Testis (tissue), 2 donors: Measurements from ENCODE around the gene KLHL33.

Experiments used
- POLR2A ChIP-seq: fragments of 450-650 bp; IDR thresholded peaks from one replicate; pipeline ENCODE4 v1.6.1; 2017; ENCODE audit warnings: antibody characterized with exemption, mild to moderate bottlenecking, moderate library complexity
- TF ChIP-seq, protein P1 (sequence below), 3 experiments: fragments of 450-650 bp in 2 of 3; fragments of 200-600 bp in 1 of 3; sonication (generic) in 1 of 3; IDR thresholded peaks; one replicate each; pipeline ENCODE4 v1.5.1; 2016 to 2019; ENCODE audit warnings: antibody characterized with exemption in 3 of 3, mild to moderate bottlenecking in 2 of 3, moderate library complexity in 1 of 3

DNA sequence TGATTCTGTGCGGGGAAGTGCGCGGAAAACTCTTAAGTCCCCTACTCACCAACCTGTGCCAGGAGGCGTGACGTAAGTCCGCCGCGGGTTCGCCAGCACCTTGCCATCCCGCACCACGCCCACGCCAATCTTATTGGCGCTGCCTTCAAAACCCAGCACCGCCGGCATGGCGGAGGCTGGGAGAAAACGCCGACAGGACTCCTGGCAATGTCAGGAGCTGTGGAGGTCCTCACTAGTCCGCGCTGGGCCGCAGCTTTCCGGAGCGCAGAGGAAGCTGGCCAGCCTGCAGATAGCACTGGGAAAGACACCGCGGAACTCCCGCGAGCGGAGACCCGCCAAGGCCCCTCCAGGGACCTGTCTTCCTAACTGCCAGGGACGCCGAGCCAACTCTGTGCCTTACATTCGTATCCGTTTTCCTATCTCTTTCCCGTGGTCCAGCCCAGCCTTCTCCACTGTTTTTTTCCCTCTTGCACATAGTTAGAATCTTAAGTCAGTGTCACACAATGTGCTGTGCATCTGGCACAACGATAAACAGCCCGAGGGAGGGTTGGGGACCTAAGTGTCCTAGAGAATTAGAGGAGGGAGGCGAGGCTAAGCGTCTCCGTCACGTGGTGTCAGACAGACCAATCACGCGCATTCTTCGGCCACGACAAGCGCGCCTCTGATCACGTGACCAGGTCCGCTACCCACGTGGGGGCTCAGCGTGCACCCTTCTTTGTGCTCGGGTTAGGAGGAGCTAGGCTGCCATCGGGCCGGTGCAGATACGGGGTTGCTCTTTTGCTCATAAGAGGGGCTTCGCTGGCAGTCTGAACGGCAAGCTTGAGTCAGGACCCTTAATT lies 18.8 kb upstream of the KLHL33 start, which contains the start of the genes APEX1 and OSGEP:
- TF ChIP-seq, protein P1, sequence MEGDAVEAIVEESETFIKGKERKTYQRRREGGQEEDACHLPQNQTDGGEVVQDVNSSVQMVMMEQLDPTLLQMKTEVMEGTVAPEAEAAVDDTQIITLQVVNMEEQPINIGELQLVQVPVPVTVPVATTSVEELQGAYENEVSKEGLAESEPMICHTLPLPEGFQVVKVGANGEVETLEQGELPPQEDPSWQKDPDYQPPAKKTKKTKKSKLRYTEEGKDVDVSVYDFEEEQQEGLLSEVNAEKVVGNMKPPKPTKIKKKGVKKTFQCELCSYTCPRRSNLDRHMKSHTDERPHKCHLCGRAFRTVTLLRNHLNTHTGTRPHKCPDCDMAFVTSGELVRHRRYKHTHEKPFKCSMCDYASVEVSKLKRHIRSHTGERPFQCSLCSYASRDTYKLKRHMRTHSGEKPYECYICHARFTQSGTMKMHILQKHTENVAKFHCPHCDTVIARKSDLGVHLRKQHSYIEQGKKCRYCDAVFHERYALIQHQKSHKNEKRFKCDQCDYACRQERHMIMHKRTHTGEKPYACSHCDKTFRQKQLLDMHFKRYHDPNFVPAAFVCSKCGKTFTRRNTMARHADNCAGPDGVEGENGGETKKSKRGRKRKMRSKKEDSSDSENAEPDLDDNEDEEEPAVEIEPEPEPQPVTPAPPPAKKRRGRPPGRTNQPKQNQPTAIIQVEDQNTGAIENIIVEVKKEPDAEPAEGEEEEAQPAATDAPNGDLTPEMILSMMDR (IDR thresholded peaks at IDR 0.05): no peak
- TF ChIP-seq POLR2A: peak; percentile 19
